ENCODE results near the gene MSLN.

DNA sequence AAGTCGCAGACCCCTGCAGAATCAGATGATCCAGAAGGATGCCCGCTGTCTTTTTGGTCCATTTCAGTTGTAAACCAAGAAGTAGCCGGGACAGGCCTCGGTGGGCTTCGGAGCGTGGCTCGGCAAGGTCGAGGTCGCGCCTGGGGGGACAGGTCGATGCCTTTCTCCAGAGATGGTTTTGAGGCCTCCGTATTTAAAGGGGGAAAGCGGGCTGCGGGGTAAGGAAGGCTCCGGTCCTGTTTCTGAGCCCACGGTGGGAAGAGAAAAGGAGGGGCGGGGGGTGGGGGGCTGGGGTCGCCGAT lies 47.5 kb downstream of the MSLN start:
- TF ChIP-seq, protein P1, sequence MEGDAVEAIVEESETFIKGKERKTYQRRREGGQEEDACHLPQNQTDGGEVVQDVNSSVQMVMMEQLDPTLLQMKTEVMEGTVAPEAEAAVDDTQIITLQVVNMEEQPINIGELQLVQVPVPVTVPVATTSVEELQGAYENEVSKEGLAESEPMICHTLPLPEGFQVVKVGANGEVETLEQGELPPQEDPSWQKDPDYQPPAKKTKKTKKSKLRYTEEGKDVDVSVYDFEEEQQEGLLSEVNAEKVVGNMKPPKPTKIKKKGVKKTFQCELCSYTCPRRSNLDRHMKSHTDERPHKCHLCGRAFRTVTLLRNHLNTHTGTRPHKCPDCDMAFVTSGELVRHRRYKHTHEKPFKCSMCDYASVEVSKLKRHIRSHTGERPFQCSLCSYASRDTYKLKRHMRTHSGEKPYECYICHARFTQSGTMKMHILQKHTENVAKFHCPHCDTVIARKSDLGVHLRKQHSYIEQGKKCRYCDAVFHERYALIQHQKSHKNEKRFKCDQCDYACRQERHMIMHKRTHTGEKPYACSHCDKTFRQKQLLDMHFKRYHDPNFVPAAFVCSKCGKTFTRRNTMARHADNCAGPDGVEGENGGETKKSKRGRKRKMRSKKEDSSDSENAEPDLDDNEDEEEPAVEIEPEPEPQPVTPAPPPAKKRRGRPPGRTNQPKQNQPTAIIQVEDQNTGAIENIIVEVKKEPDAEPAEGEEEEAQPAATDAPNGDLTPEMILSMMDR (IDR thresholded peaks at IDR 0.05), result no peak
- TF ChIP-seq POLR2A (IDR thresholded peaks at IDR 0.05), result no peak
